GM12878 (cell line): ENCODE results near the gene AGTRAP. TPM values are rescaled to one million over a fixed set of nuclear protein-coding genes. Genes with fewer than 3 reads are reported as not detected.
A peak's percentile ranks its signal among the peaks of the same experiment; 100 is the strongest.

Experiments
- ATAC-seq: fragments of 200-7000 bp; cut with Tn5 transposase; 3 replicates; pipeline ENCODE4 v1.9.1; 2020; ENCODE audit warnings: mild to moderate bottlenecking, moderate library complexity
- BruUV-seq: library from RNA; stranded (reverse); fragments of 400-500 nt; replicated peaks from 2 replicates; lab custom pipeline; 2021; lab: Mats Ljungman, UMichigan
- CTCF ChIA-PET: fragments of 300-600 bp; sonication (Branson Sonifier 250); formaldehyde crosslinking; extraction: SDS; loops from one replicate; lab custom pipeline; 2021; ENCODE audit warnings: inconsistent platforms; lab: Yijun Ruan, JAX
- POLR2A ChIA-PET: fragments of 350-600 bp; formaldehyde crosslinking; extraction: SDS; loops from one replicate; lab custom pipeline; 2021; ENCODE audit warnings: inconsistent platforms; lab: Charles Lee
- RAD21 ChIA-PET: fragments of 300-600 bp; sonication (Branson Sonifier 250); formaldehyde crosslinking; loops from one replicate; lab custom pipeline; 2023; ENCODE audit warnings: antibody characterized with exemption; ENCODE audit not compliant: unreplicated experiment; lab: Charles Lee
- SMC1A ChIA-PET: fragments of 300-600 bp; sonication (Branson Sonifier 250); formaldehyde crosslinking; loops from one replicate; lab custom pipeline; 2023; ENCODE audit not compliant: unreplicated experiment, uncharacterized antibody; lab: Charles Lee
- DNase-seq: peaks from one replicate; pipeline ENCODE4 v3.0.0-alpha.2; 2011; ENCODE audit warnings: low read depth, low spot score
- FAIRE-seq: peaks from 3 replicates; lab custom pipeline; 2011; peaks lifted over from hg19 to GRCh38; lab: Jason Lieb, UNC
- H2AFZ ChIP-seq: 2 replicates; pipeline ENCODE4 v1.6.0; 2011; ENCODE audit warnings: low read depth, low read length, control low read depth; ENCODE audit not compliant: control insufficient read depth
- H3K27ac ChIP-seq: 2 replicates; pipeline ENCODE4 v1.5.1; 2011; ENCODE audit warnings: control low read depth; ENCODE audit not compliant: control insufficient read depth, insufficient read depth
- H3K27me3 ChIP-seq, 2 experiments: replicated peaks in 1 of 2; 2 replicates each; pipeline versions ENCODE4 v1.6.0 to v1.6.1; 2011; ENCODE audit warnings: low read length in 1 of 2; ENCODE audit not compliant: control insufficient read depth in 2 of 2, insufficient read depth in 2 of 2
- H3K36me3 ChIP-seq, 2 experiments: 2 replicates each; pipeline ENCODE4 v1.5.1; 2011; ENCODE audit warnings: low read length in 1 of 2; ENCODE audit not compliant: control insufficient read depth in 2 of 2, insufficient read depth in 2 of 2
- H3K4me1 ChIP-seq: 2 replicates; pipeline ENCODE4 v1.6.1; 2011; ENCODE audit warnings: mild to moderate bottlenecking, low read length, moderate library complexity, mixed read lengths; ENCODE audit not compliant: control insufficient read depth, insufficient read depth
- H3K4me2 ChIP-seq: 2 replicates; pipeline ENCODE4 v1.6.0; 2011; ENCODE audit warnings: control low read depth; ENCODE audit not compliant: control insufficient read depth, insufficient read depth
- H3K4me3 ChIP-seq: fragments of 200-600 bp; sonication (generic); 2 replicates; pipeline ENCODE4 v1.5.1; 2016
- H3K79me2 ChIP-seq: 2 replicates; pipeline ENCODE4 v1.6.0; 2011; ENCODE audit warnings: low read length; ENCODE audit not compliant: control insufficient read depth, insufficient read depth
- H3K9ac ChIP-seq: 2 replicates; pipeline ENCODE4 v1.8.0; 2011; ENCODE audit warnings: low read length, control low read depth, mixed read lengths; ENCODE audit not compliant: control insufficient read depth, insufficient read depth
- H3K9me3 ChIP-seq: replicated peaks from 3 replicates; pipeline ENCODE4 v1.5.1; 2011; ENCODE audit warnings: mild to moderate bottlenecking, low read length; ENCODE audit not compliant: control insufficient read depth, insufficient read depth
- H4K20me1 ChIP-seq: 2 replicates; pipeline ENCODE4 v1.6.0; 2011; ENCODE audit not compliant: control insufficient read depth, insufficient read depth
- ATF3 ChIP-seq: IDR thresholded peaks from 2 replicates; pipeline ENCODE4 v1.6.1; 2011; ENCODE audit warnings: low read depth, mild to moderate bottlenecking, low read length, moderate library complexity, borderline replicate concordance; ENCODE audit errors: extremely low read depth
- CREB1 ChIP-seq: IDR thresholded peaks from 2 replicates; pipeline ENCODE4 v1.6.1; 2012; ENCODE audit warnings: low read depth, mild to moderate bottlenecking, inconsistent platforms
- IKZF1 ChIP-seq: fragments of 450-650 bp; conservative IDR thresholded peaks from 2 replicates; pipeline ENCODE4 v1.6.1; 2017; ENCODE audit warnings: antibody characterized with exemption, mild to moderate bottlenecking
- IRF5 ChIP-seq: fragments of 450-650 bp; IDR thresholded peaks from 2 replicates; pipeline ENCODE4 v1.6.1; 2017; ENCODE audit warnings: borderline replicate concordance
- SPI1 ChIP-seq: IDR thresholded peaks from 2 replicates; pipeline ENCODE4 v1.6.1; 2011; ENCODE audit warnings: low read depth, mild to moderate bottlenecking, low read length, moderate library complexity, borderline replicate concordance; ENCODE audit not compliant: insufficient read depth
- WGBS: methylation state at CpG from one replicate; pipeline ENCODE4 v1.1.6; 2016; ENCODE audit warnings: low lambda C conversion rate; ENCODE audit not compliant: insufficient replicate concordance, insufficient coverage; ENCODE audit errors: missing lambda C conversion rate; 5-methylcytosine and 5-hydroxymethylcytosine counted together
- in situ Hi-C: fragments of 300-500 bp; cut with MboI; formaldehyde crosslinking; loops from 9 replicates; pipeline ENCODE4 v1.14.3; 2018; ENCODE audit warnings: mixed read lengths
- intact Hi-C: fragments of 100-400 bp; cut with micrococcal nuclease; formaldehyde crosslinking; loops from one replicate; pipeline ENCODE4 v1.14.2; 2022; ENCODE audit not compliant: unreplicated experiment
- polyA plus RNA-seq, 11 experiments: library from polyadenylated mRNA; depleted of rRNA in 4 of 11; unstranded in 6 of 11; stranded (reverse) in 5 of 11; fragments of >200 nt; fragmentation: Nextera tagmentation in 4 of 11; fragmentation: Illumina TruSeq in 1 of 11; extraction: Ambion mirVana in 4 of 11; extraction: Trizol in 1 of 11; gene quantifications; 1 replicate in 1 of 11; 2 replicates in 10 of 11; pipeline versions ENCODE4 v1.2.1 to v1.2.3, GENCODE V29; 2011 to 2016; ENCODE audit warnings: inconsistent platforms in 2 of 11, missing spikeins in 2 of 11, low read depth in 1 of 11
- total RNA-seq, 4 experiments: library from RNA; depleted of rRNA in 3 of 4; stranded (reverse); fragments of >200 nt in 3 of 4; fragmentation: Illumina TruSeq in 1 of 4; extraction: Trizol in 1 of 4; gene quantifications; 2 replicates each; pipeline versions ENCODE4 v1.2.1 to v1.2.3, GENCODE V29; 2013 to 2021

Gene AGTRAP
- total and polyA plus RNA-seq, 10 of the 15 experiments (the other 5 are each of a cell fraction or from before 2014, with no cell fraction given) = 3.0 to 17.4 (median 10.2) TPM

- Histone ChIP-seq H4K20me1 (no peaks in the 10 kb centered on the region), H3K4me1 (no peaks in the 10 kb centered on the region), H3K27ac (no peak overlapping the region), H3K27me3 (no peaks in the 10 kb centered on the region), H3K9me3 (no peaks in the 10 kb centered on the region), H3K79me2 (no peaks in the 10 kb centered on the region), H2AFZ (no peak overlapping the region), H3K4me2 (no peak overlapping the region), H3K4me3 (no peak overlapping the region), H3K9ac (no peak overlapping the region), H3K36me3 (no peaks in the 10 kb centered on the region; a peak in 2 of 4 replicates)
- DNase-seq (no peak), FAIRE-seq (no peak), ATAC-seq (peak; percentile 63)
- ChIA-PET SMC1A (no interaction called here), RAD21 (no interaction called here), POLR2A (interaction anchor here (1.2 kb wide), 1 partner anchor 12 kb away, joined by 4 read pairs; no protein-coding TSS in a partner anchor), CTCF (no interaction called here)
- in situ Hi-C loops = no loop called here
- TF ChIP-seq SPI1 (peak; percentile 40; the same call in 1 of the 2 replicates), CREB1 (no peak), IKZF1 (peak; percentile 40; the same call in 1 of the 2 replicates), ATF3 (no peak), IRF5 (no peak)
- BruUV-seq = no TSS peak
- intact Hi-C loops = no loop called here
- 79% methylated on average over 19 of the region's 19 CpGs for WGBS
Measured at GRCh38 chr1:11790880-11791715, 55.2 kb downstream of the AGTRAP start.
